Bone marrow (tissue), 2 donors: ENCODE data around the gene FHOD1.
A peak's percentile ranks its signal among the peaks of the same experiment; 100 is the strongest.

Source experiments
- DNase-seq, 2 donors: peaks; one replicate each; lab custom pipeline; 2025; lab: John Stamatoyannopoulos, UW

The FHOD1 gene

DNA sequence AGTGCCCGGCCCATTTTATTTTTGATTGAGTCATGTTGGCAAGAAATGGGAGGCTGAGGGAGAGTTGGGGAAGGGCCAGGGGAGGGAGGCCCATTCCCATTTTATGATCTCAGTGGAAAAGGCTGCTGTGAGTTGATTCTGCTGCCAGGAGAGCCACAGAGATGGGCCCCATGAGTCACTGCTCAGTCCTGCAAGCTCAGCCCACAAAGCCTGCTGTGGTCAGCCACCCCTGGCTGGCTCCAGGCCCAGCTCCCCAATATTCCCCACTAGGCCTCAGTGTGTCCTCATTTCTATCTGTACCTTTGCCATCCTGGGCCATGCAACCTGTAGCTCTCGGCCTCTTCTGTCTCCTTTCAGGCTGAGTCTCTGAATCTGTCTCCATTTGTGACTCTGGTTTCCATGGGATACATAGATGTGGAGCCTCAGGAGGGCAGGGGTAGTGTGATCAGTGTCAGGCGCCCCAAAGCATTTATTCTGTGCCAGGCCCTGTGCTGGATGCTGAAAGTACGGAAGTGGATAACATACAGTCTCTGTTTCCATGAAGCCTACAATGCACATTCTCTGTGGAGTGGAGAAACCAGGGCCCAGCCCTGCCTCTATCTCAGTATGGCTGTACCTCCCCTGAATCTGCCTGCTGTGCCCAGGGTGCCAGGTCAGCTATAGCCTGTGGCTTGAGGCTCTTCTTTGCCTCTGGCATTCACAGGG is 30.2 kb upstream of the FHOD1 start:
- no peak for DNase-seq

DNA sequence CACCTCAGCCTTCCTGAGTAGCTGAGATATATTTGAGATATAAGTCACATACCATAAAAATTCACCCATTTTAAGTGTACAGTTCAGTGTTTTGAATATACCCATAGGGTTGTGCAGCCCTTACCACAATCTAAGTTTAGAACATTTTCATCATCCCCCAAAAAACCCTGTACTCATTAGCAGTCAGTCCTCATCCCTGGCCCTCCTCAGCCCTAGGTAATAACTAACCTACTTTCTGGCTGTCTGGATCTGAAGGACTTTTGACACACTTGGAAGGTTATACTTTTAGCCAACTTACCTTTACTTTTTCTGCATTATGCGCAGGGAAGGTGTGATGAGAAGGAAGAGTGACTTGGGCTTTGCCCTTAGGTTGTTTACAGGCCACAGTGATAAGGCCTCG is 28.0 kb upstream of the FHOD1 start:
- no peak for DNase-seq

DNA sequence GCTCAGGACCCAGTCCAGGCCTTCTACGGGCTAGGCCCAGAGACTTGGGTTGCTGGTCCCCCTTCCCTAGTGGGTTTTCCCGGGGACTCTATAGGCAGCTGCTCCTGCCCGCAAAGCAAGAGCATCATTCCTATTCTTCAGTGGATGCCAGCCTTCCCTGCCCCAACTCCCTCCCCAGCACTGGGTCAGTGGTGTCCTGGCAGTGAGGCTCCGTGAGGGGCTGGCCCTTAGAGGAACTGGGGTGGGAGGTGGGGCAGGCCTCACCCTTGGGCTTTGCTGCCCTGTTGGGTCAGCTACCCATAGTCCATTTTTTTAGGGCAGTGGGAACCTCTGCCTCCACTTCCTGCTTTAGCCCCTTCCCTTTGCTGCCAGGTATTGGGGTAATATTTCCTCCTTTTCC is 24.2 kb upstream of the FHOD1 start:
- no peak for DNase-seq

DNA sequence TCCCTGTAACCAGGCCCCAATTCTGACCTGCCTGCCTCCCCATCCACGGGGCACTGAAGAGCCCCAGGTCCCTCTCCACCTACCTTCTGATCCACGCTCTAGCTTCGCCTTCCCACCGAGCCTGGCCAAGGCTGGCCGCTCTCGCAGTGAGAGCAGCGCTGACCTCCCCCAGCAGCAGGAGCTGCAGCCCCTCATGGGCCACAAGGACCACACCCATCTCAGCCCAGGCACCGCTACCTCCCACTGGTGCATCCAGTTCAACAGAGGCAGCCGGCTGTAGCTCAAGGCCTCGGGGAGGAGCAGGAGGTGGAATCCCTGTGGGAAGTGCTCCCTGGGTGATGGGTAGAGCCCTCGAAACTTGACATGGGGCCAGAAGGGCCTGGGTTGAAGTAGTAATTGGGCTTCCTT is 23.7 kb upstream of the FHOD1 start:
- no peak for DNase-seq

GRCh38 chr16:67269766-67270165 is 22.5 kb upstream of the FHOD1 start:
- no peak for DNase-seq

DNA sequence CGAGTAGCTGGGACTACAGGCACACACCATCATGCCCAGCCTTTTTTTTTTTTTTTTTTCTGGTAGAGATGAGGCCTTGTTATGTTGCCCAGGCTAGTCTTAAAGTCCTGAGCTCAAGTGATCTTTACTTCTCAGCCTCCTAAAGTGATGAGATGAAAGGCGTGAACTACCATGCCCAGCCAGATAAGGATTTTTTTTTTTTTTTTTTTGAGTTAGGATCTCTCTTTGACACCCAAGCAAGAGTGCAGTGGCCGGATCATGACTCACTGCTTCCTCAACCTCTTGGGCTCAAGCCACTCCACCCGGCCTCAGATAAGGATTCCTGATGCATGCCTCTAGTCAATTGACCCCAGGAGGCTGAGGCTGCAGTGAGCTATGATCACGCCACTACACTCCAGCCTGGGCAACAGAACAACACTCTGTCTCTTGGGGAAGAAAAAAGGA is 20.9 kb upstream of the FHOD1 start:
- DNase-seq, result no peak

- DNase-seq, result no peak
Measured at GRCh38 chr16:67265834-67266233, 18.6 kb upstream of the FHOD1 start.

DNA sequence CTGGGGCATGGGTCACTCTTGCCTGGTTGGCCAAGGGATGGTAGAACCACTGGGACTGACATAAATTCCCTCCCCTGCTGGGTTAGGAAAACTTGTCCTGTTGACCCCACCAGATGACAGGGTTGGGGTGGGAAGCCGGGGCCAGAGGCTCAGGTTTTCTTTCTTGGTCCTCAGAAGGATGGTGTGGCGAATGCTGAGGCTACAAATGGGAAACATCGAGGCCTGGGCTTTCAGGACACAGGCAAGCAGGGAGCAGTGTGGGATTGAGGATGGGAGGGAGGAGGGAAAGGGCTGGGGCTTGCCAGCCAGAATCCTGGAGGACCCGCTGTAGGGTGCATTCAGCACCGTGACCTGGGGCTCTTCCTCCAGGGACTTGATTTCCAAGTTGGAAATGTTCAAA is 17.6 kb upstream of the FHOD1 start:
- no peak for DNase-seq

DNA sequence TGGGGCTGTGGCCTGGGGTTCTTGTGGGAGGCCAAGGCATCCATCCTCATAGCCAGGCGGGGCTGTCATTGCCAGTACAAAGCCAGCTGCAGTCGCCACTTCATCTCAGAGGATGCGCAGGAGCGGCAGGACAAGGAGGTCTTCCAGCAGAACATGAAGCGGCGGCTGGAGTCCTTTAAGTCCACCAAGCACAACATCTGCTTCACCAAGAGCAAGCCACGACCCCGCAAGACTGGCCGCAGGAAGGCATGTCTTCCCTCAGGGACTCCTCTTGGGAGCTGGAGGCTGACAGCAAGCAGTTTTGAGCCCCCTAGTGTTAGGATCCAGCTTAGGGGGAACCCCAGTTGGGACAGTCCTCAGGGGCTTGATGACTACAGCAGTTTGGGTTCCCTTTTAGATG is 17.0 kb upstream of the FHOD1 start:
- no peak for DNase-seq

DNA sequence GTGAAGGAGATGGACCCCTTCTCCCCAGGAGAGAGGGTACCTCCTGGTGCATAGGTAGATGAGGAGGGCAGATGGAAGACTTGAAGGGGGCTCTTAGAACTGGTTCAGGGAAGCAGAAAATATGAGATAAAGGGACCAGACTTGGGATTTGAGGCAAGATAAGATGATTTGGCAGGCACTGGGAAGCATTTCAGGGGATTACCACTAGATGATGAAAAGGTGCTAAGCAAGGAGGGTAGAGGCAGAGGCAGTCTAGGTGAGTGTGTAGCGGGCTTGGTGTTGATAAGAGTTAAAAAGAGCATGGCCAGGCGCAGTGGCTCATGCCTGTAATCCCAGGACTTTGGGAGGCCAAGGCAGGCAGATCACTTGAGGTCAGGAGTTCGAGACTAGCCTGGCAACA is 15.9 kb upstream of the FHOD1 start:
- no peak for DNase-seq

GRCh38 chr16:67260426-67261063 is 13.3 kb upstream of the FHOD1 start:
- DNase-seq, result peak in 1 of 2 donors; percentile 50

DNA sequence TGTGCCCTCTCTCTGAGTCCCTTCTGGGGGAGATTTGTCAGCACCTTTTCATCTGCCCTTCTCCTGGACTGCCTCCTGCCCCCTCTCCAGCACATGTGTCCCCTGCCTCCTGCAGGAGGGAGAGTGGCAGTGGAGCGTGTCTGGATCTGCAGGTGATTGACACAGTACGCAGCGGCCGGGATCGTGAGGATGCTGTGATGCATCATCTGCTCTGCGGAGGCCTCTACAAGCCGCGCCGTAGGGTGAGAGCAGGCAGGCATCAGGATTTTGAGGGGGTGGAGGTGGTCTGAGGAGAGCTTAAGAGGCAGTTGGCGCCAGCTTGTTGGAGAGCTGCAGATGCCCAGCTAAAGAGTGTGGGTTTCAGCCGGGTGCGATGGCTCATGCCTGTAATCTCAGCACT is 12.4 kb upstream of the FHOD1 start:
- DNase-seq, result no peak

DNA sequence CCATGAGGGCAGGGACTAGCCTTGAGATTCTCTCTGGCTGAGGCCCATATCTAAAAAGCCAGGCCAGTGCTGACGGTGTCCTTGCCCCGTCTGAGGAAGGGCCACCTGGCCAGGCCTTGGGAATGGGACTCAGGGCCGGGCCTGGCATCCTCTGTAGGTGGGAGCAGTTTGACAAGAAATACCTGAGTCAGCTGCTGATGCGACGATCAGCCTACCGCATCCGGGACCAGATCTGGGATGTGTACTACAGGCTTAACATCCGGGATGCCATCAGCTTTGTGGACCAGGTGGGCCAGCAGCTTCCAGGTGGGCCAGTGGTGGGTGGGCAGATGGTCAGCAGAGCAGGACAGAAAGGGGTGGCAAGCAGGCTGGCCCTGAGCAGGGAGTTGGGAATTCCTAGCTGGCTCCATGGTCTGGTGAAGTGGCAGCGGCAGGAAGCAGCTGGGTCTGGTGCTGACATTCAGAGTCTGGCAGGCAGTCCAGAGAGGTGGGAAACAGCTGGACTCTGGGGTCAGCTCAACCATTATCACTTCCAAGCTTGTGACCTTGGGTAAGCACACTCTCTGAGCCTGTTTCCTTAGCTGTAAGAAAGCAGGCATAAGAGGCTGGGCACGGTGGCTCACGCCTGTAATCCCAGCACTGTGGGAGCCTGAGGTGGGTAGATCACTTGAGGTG is 11.0 kb upstream of the FHOD1 start:
- DNase-seq, result no peak

DNA sequence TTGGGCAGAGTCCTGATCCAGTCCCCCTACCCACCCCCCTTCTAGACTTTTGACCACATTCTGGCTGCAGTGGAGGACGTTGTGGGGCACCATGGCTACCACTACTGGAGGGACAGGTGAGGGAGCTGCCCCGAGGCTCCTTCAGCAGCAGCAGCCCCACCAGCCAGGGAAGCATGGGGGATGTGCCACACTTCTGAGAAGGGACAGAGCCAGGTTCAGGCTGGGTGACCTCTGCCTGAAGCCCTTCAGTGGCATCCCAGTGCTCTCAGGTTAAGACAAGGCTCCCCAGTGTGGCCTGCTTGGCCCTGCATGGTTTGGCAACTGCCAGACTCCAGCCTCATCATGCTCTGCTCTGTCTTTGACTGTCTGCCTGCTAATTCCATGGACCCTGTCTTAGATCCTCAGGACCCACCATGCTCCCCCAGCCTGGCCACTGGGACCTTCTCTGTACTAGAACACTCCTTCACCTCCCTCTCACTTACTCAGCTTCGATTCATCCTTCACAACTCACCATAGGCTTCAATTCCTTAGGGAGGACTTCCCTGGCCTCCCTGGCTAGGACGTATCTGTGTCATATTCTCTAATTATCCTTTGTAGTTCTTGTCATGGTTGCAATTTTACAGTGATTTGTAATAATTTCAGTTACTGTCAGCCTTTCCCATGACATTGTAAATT is 10.3 kb upstream of the FHOD1 start:
- no peak for DNase-seq

GRCh38 chr16:67256701-67257230 is 9.5 kb upstream of the FHOD1 start:
- DNase-seq, result no peak

- DNase-seq, result no peak
Measured at GRCh38 chr16:67255553-67256221, 8.4 kb upstream of the FHOD1 start.

- no peak for DNase-seq
Measured at GRCh38 chr16:67254801-67255552, 7.7 kb upstream of the FHOD1 start.

- no peak for DNase-seq
Measured at GRCh38 chr16:67252609-67253497, 5.6 kb upstream of the FHOD1 start.

DNA sequence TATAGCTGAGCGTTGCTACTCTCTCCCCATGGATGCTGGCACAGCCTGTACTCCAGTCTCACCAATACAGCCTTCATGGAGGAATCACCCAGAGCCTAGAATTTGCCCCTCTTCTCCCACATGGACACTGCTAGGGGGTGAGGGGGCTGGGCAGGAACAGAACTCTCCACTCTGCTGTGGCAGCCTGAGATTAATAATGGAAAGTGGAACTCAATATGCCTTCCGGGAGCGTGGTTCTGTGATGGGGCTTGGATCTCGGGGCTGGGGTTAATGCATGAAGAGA is 2.7 kb upstream of the FHOD1 start:
- DNase-seq, result no peak
